K562 (cell line): Measurements from ENCODE around the gene PIK3CB. TPM values are rescaled to one million over a fixed set of nuclear protein-coding genes. Genes with fewer than 3 reads are reported as not detected.

Experiments
- ATAC-seq: fragments of 200-7000 bp; cut with Tn5 transposase; 3 replicates; pipeline ENCODE4 v1.9.1; 2020; ENCODE audit warnings: moderate library complexity
- BruUV-seq: library from RNA; stranded (reverse); fragments of 400-500 nt; replicated peaks from 2 replicates; lab custom pipeline; 2021; lab: Mats Ljungman, UMichigan
- CTCF ChIA-PET: fragments of 300-600 bp; formaldehyde crosslinking; extraction: SDS; loops from one replicate; lab custom pipeline; 2021; ENCODE audit warnings: low intra/inter-chr PET ratio; lab: Yijun Ruan, JAX
- POLR2A ChIA-PET: fragments of 300-600, 350-650 bp; sonication (Branson Sonifier 250); formaldehyde crosslinking; extraction: SDS; loops from one replicate; lab custom pipeline; 2021; ENCODE audit warnings: antibody characterized with exemption, inconsistent platforms; lab: Yijun Ruan, JAX
- DNase-seq, 4 experiments: peaks; one replicate each; pipeline versions ENCODE4 v3.0.0 to v3.0.0-alpha.2; 2011 to 2018; ENCODE audit warnings: low spot score in 3 of 4, mixed read lengths in 3 of 4; ENCODE audit errors: extremely low read depth in 1 of 4
- FAIRE-seq: peaks from 2 replicates; lab custom pipeline; 2011; peaks lifted over from hg19 to GRCh38; lab: Jason Lieb, UNC
- H2AFZ ChIP-seq: 2 replicates; pipeline ENCODE4 v1.6.0; 2011; ENCODE audit warnings: low read depth, low read length, control low read depth, inconsistent platforms
- H3K27ac ChIP-seq: fragments of 200-600 bp; 3 replicates; pipeline ENCODE4 v1.8.0; 2011; ENCODE audit warnings: low read depth, mild to moderate bottlenecking, control low read depth, inconsistent platforms, low read length, moderate library complexity, mixed read lengths; ENCODE audit errors: extremely low read depth
- H3K27me3 ChIP-seq, 2 experiments: fragments of 300-600 bp in 1 of 2; 2 replicates in 1 of 2; 3 replicates in 1 of 2; pipeline versions ENCODE4 v1.6.0 to v1.8.0; 2011; ENCODE audit warnings: inconsistent platforms in 2 of 2, low read length in 2 of 2, mild to moderate bottlenecking in 1 of 2, mixed read lengths in 1 of 2, moderate library complexity in 1 of 2; ENCODE audit not compliant: control insufficient read depth in 2 of 2, insufficient read depth in 2 of 2
- H3K36me3 ChIP-seq: fragments of 300-600 bp; 3 replicates; pipeline ENCODE4 v1.8.0; 2011; ENCODE audit warnings: mild to moderate bottlenecking, low read length, inconsistent platforms; ENCODE audit not compliant: control insufficient read depth, insufficient read depth
- H3K4me1 ChIP-seq, 2 experiments: fragments of 200-600 bp in 1 of 2; replicated peaks in 1 of 2; 2 replicates in 1 of 2; 3 replicates in 1 of 2; pipeline versions ENCODE4 v1.5.1 to v1.8.0; 2011; ENCODE audit warnings: inconsistent platforms in 2 of 2, low read length in 2 of 2, mild to moderate bottlenecking in 1 of 2, mixed read lengths in 1 of 2, moderate library complexity in 1 of 2; ENCODE audit not compliant: control insufficient read depth in 2 of 2, insufficient read depth in 2 of 2
- H3K4me2 ChIP-seq: 2 replicates; pipeline ENCODE4 v1.6.1; 2011; ENCODE audit warnings: low read length, control low read depth, inconsistent platforms, mixed read lengths; ENCODE audit not compliant: insufficient read depth
- H3K4me3 ChIP-seq: fragments of 200-600 bp; sonication (generic), shearing (Covaris generic); 2 replicates; pipeline ENCODE4 v1.5.1; 2016; ENCODE audit warnings: control low read depth, inconsistent platforms
- H3K79me2 ChIP-seq: fragments of 200-600 bp; 3 replicates; pipeline ENCODE4 v1.8.0; 2011; ENCODE audit warnings: low read length, inconsistent platforms; ENCODE audit not compliant: control insufficient read depth, insufficient read depth
- H3K9ac ChIP-seq, 2 experiments: 2 replicates each; pipeline versions ENCODE4 v1.6.0 to v1.6.1; 2011; ENCODE audit warnings: low read depth in 2 of 2, low read length in 2 of 2, control low read depth in 1 of 2, inconsistent platforms in 1 of 2, mild to moderate bottlenecking in 1 of 2, mixed read lengths in 1 of 2; ENCODE audit not compliant: insufficient read depth in 1 of 2
- H3K9me1 ChIP-seq: one replicate; pipeline ENCODE4 v1.6.0; 2011; ENCODE audit warnings: inconsistent platforms, mild to moderate bottlenecking, low read length, moderate library complexity; ENCODE audit not compliant: control insufficient read depth, insufficient read depth
- H3K9me3 ChIP-seq: replicated peaks from 2 replicates; pipeline ENCODE4 v1.5.1; 2011; ENCODE audit warnings: low read depth, low read length, inconsistent platforms; ENCODE audit not compliant: control insufficient read depth, insufficient read depth
- H4K20me1 ChIP-seq: replicated peaks from 2 replicates; pipeline ENCODE4 v1.6.1; 2011; ENCODE audit warnings: low read length, inconsistent platforms, mixed read lengths; ENCODE audit not compliant: control insufficient read depth, insufficient read depth
- ARID1B ChIP-seq: fragments of 450-650 bp; IDR thresholded peaks from 2 replicates; pipeline ENCODE4 v1.6.1; 2016; ENCODE audit warnings: antibody characterized with exemption, mild to moderate bottlenecking, inconsistent platforms
- CBFA2T3 ChIP-seq: fragments of 450-650 bp; IDR thresholded peaks from 2 replicates; pipeline ENCODE4 v1.6.1; 2017
- CHD2 ChIP-seq: IDR thresholded peaks from 2 replicates; pipeline ENCODE4 v1.6.1; 2011; ENCODE audit warnings: low read depth, low read length
- CXXC5 ChIP-seq: fragments of 250-450 bp; sonication (Bioruptor Pico); IDR thresholded peaks from 2 replicates; pipeline ENCODE4 v1.8.0; 2022; ENCODE audit warnings: inconsistent platforms, mild to moderate bottlenecking, moderate library complexity
- DACH1 ChIP-seq: fragments of 450-650 bp; IDR thresholded peaks from 2 replicates; pipeline ENCODE4 v1.6.1; 2018; ENCODE audit not compliant: partially characterized antibody
- ESRRA ChIP-seq: fragments of 450-650 bp; IDR thresholded peaks from 2 replicates; pipeline ENCODE4 v1.6.1; 2014; ENCODE audit warnings: low read depth, mild to moderate bottlenecking, moderate library complexity, borderline replicate concordance
- HDGF ChIP-seq: fragments of 450-650 bp; IDR thresholded peaks from 2 replicates; pipeline ENCODE4 v1.6.1; 2016
- KDM1A ChIP-seq, 2 experiments: fragments of 450-650 bp; IDR thresholded peaks; 2 replicates each; pipeline ENCODE4 v1.6.1; 2016; ENCODE audit warnings: mild to moderate bottlenecking in 2 of 2
- NR2C2 ChIP-seq, 2 experiments: fragments of 200-800 bp in 1 of 2; sonication (Bioruptor generic) in 1 of 2; sonication (generic) in 1 of 2; formaldehyde crosslinking in 1 of 2; IDR thresholded peaks; 2 replicates each; pipeline versions ENCODE4 v1.6.1 to v1.8.0; 2016 to 2022; ENCODE audit warnings: mild to moderate bottlenecking in 1 of 2, missing compliant biosample characterization in 1 of 2, missing genetic modification characterization in 1 of 2, missing genetic modification reagents in 1 of 2
- PML ChIP-seq: IDR thresholded peaks from 2 replicates; pipeline ENCODE4 v1.6.1; 2012; ENCODE audit warnings: low read length, inconsistent platforms
- RB1 ChIP-seq: fragments of 450-650 bp; IDR thresholded peaks from 2 replicates; pipeline ENCODE4 v1.6.1; 2017; ENCODE audit warnings: low read depth, mild to moderate bottlenecking
- RBM22 ChIP-seq: fragments of 200-400 bp; formaldehyde crosslinking; IDR thresholded peaks from 2 replicates; pipeline ENCODE4 v1.6.1; 2018; ENCODE audit warnings: low read length, low read depth; ENCODE audit not compliant: poor library complexity, severe bottlenecking
- SAP30 ChIP-seq: fragments of 200-600 bp; sonication (generic); IDR thresholded peaks from 2 replicates; pipeline ENCODE4 v1.6.1; 2012; ENCODE audit warnings: borderline replicate concordance, low read depth, mild to moderate bottlenecking, moderate library complexity, low read length, control low read depth, inconsistent platforms; ENCODE audit not compliant: insufficient read depth, poor library complexity, severe bottlenecking
- SNRNP70 ChIP-seq: fragments of 200-400 bp; formaldehyde crosslinking; optimal IDR thresholded peaks from 2 replicates; pipeline ENCODE3; 2017; ENCODE audit warnings: low read depth, low read length
- TAL1 ChIP-seq: fragments of 450-650 bp; IDR thresholded peaks from 2 replicates; pipeline ENCODE4 v1.6.1; 2016; ENCODE audit warnings: mild to moderate bottlenecking
- TCF7 ChIP-seq: sonication (generic); IDR thresholded peaks from 2 replicates; pipeline ENCODE4 v1.6.1; 2016; ENCODE audit warnings: antibody characterized with exemption, borderline replicate concordance
- TEAD4 ChIP-seq, 2 experiments: sonication (generic) in 1 of 2; formaldehyde crosslinking in 1 of 2; IDR thresholded peaks; 2 replicates each; pipeline versions ENCODE4 v1.6.1 to v1.8.0; 2012 to 2022; ENCODE audit warnings: borderline replicate concordance in 1 of 2, inconsistent platforms in 1 of 2, low read length in 1 of 2, mild to moderate bottlenecking in 1 of 2, missing genetic modification reagents in 1 of 2
- TRIM24 ChIP-seq, 2 experiments: fragments of 450-650 bp; IDR thresholded peaks; 2 replicates each; pipeline ENCODE4 v1.6.1; 2016
- ZNF23 ChIP-seq: fragments of 250-450 bp; sonication (Bioruptor Pico); IDR thresholded peaks from 2 replicates; pipeline ENCODE4 v1.4.0; 2020; ENCODE audit warnings: mild to moderate bottlenecking
- ZNF316 ChIP-seq: fragments of 450-650 bp; IDR thresholded peaks from 2 replicates; pipeline ENCODE4 v1.6.1; 2016
- WGBS: fragments of 100-300 bp; shearing (Covaris generic); methylation state at CpG from one replicate; pipeline ENCODE4 v1.1.6; 2016; ENCODE audit warnings: low coverage, mixed read lengths; ENCODE audit not compliant: insufficient coverage; ENCODE audit errors: missing lambda C conversion rate; 5-methylcytosine and 5-hydroxymethylcytosine counted together
- in situ Hi-C: fragments of 300-500 bp; cut with MboI; formaldehyde crosslinking; loops from 4 replicates; pipeline ENCODE4 v1.15.0; 2018; ENCODE audit warnings: inconsistent platforms, mixed read lengths
- intact Hi-C: fragments of 100-400 bp; cut with micrococcal nuclease; formaldehyde crosslinking; loops from 2 replicates; pipeline ENCODE4 v1.14.2; 2022
- polyA plus RNA-seq, 8 experiments: library from polyadenylated mRNA; depleted of rRNA in 4 of 8; stranded (reverse) in 5 of 8; unstranded in 3 of 8; fragments of >200 nt; fragmentation: Nextera tagmentation in 2 of 8; fragmentation: Illumina TruSeq in 1 of 8; extraction: Ambion mirVana in 2 of 8; extraction: Trizol in 1 of 8; gene quantifications; 2 replicates each; pipeline versions ENCODE4 v1.2.1 to v1.2.3, GENCODE V29; 2011 to 2014; ENCODE audit warnings: inconsistent platforms in 1 of 8, missing spikeins in 1 of 8
- total RNA-seq, 7 experiments: library from RNA; depleted of rRNA in 6 of 7; stranded (reverse); fragments of >200 nt in 6 of 7; fragmentation: Illumina TruSeq in 2 of 7; extraction: Trizol in 2 of 7; gene quantifications; 2 replicates each; pipeline versions ENCODE4 v1.2.1 to v1.2.3, GENCODE V29; 2011 to 2021; ENCODE audit warnings: low replicate concordance in 1 of 7
- TF ChIP-seq, protein P1 (sequence below): fragments of 250-450 bp; sonication (Bioruptor Pico); IDR thresholded peaks from 2 replicates; pipeline ENCODE4 v1.4.0; 2020; ENCODE audit warnings: borderline replicate concordance
- TF ChIP-seq, protein P2 (sequence below): fragments of 250-450 bp; sonication (Bioruptor Pico); IDR thresholded peaks from 2 replicates; pipeline ENCODE4 v1.9.0; 2021; ENCODE audit warnings: mild to moderate bottlenecking, inconsistent platforms

The PIK3CB gene
- total and polyA plus RNA-seq, 9 of the 15 experiments (the other 6 are each of a cell fraction or from before 2014, with no cell fraction given): 15.3 to 62.6 (median 28.3) TPM

DNA sequence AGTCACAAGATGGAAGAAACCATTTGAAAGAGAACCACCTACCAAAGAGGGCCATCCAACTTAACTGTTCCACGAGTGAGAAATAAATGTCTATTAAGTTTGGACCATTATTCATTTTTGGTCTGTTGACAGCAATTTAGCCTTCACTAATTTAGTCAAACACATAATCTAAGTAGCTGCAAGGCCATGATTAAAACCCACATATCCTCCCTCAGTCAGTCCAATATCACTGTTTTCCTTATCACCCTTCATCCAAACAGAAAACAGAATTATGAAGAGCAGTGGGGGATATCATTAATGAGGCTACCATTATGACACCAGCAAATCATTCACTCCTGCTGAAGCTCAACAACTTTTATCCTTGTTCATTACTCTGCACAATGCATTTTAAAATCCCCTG lies 52.0 kb downstream of the PIK3CB start:
- H3K27ac ChIP-seq: peak overlapping the region; percentile 17; the same call in 2 of the 3 replicates
- FAIRE-seq: peak; percentile 26
- peak; percentile 23; the same call in 2 of the 3 replicates for ATAC-seq
- peak in 2 of 4 experiments; percentile 32 to 37 for DNase-seq
- BruUV-seq: no TSS peak
- H3K4me2 ChIP-seq: no peak overlapping the region; the same call in 1 of the 2 replicates
- peaks cover 5% of the 10 kb centered on the region for H4K20me1 ChIP-seq
- peaks cover 88% of the 10 kb centered on the region for H3K79me2 ChIP-seq
- CTCF ChIA-PET: no interaction called here
- 0% methylated on average over 1 of the region's 1 CpG for WGBS
- POLR2A ChIA-PET: interaction anchor here (0.6 to 1.7 kb wide), 4 partner anchors 13 to 838 kb away, joined by 3 to 5 read pairs (median 4); no protein-coding TSS in a partner anchor
- in situ Hi-C loops: no loop called here
- H3K9ac ChIP-seq: peak overlapping the region in 1 of 2 experiments; percentile 22; a peak in 1 of 4 replicates
- H3K9me3 ChIP-seq: no peaks in the 10 kb centered on the region
- intact Hi-C loops: no loop called here
- H3K27me3 ChIP-seq: no peaks in the 10 kb centered on the region
- peaks cover 23 to 24% of the 10 kb centered on the region in 2 experiments; a peak in 4 of 5 replicates for H3K4me1 ChIP-seq
- H3K4me3 ChIP-seq: no peak overlapping the region
- no peak overlapping the region for H2AFZ ChIP-seq
- H3K36me3 ChIP-seq: peaks cover 42% of the 10 kb centered on the region
- no peaks in the 10 kb centered on the region for H3K9me1 ChIP-seq
- no peak for TF ChIP-seq SNRNP70
- no peak for TF ChIP-seq TCF7
- peak in 1 of 2 experiments; percentile 26; a peak in 1 of 4 replicates for TF ChIP-seq KDM1A (IDR thresholded peaks at IDR 0.05)
- TF ChIP-seq TEAD4 (IDR thresholded peaks at IDR 0.05; ENCODE audit: low read length): peak; percentile 74
- no peak for TF ChIP-seq TEAD4 (CRISPR knock-in tag; IDR thresholded peaks at IDR 0.05; ENCODE audit: borderline replicate concordance)
- no peak for TF ChIP-seq ZNF23 (CRISPR knock-in tag)
- TF ChIP-seq DACH1: no peak
- no peak for TF ChIP-seq RB1
- no peak for TF ChIP-seq HDGF
- TF ChIP-seq ESRRA: no peak
- peak; percentile 54 for TF ChIP-seq ARID1B
- peak; percentile 27 for TF ChIP-seq RBM22
- no peak for TF ChIP-seq NR2C2 (CRISPR knock-in tag; IDR thresholded peaks at IDR 0.05)
- no peak for TF ChIP-seq NR2C2 (tag; IDR thresholded peaks at IDR 0.05)
- TF ChIP-seq TRIM24 (IDR thresholded peaks at IDR 0.05): no peak
- TF ChIP-seq PML: 0 out of 2 replicates have a peak, but pooled peaks have one; percentile 38
- TF ChIP-seq CHD2: no peak
- TF ChIP-seq TAL1: peak; percentile 49; the same call in 1 of the 2 replicates
- TF ChIP-seq CXXC5 (CRISPR knock-in tag): no peak
- TF ChIP-seq, protein P1, sequence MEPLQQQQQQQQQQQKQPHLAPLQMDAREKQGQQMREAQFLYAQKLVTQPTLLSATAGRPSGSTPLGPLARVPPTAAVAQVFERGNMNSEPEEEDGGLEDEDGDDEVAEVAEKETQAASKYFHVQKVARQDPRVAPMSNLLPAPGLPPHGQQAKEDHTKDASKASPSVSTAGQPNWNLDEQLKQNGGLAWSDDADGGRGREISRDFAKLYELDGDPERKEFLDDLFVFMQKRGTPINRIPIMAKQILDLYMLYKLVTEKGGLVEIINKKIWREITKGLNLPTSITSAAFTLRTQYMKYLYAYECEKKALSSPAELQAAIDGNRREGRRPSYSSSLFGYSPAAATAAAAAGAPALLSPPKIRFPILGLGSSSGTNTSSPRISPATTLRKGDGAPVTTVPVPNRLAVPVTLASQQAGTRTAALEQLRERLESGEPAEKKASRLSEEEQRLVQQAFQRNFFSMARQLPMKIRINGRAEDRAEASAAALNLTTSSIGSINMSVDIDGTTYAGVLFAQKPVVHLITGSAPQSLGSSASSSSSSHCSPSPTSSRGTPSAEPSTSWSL: no peak
- no peak for TF ChIP-seq SAP30
- TF ChIP-seq, protein P2, sequence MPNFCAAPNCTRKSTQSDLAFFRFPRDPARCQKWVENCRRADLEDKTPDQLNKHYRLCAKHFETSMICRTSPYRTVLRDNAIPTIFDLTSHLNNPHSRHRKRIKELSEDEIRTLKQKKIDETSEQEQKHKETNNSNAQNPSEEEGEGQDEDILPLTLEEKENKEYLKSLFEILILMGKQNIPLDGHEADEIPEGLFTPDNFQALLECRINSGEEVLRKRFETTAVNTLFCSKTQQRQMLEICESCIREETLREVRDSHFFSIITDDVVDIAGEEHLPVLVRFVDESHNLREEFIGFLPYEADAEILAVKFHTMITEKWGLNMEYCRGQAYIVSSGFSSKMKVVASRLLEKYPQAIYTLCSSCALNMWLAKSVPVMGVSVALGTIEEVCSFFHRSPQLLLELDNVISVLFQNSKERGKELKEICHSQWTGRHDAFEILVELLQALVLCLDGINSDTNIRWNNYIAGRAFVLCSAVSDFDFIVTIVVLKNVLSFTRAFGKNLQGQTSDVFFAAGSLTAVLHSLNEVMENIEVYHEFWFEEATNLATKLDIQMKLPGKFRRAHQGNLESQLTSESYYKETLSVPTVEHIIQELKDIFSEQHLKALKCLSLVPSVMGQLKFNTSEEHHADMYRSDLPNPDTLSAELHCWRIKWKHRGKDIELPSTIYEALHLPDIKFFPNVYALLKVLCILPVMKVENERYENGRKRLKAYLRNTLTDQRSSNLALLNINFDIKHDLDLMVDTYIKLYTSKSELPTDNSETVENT (CRISPR knock-in tag): no peak
- TF ChIP-seq CBFA2T3: peak; percentile 78
- TF ChIP-seq ZNF316: no peak
